NCI-H2171 (cell line): ENCODE results near the gene GGCT.
"Not testable (repeated sequence)": the region's sequence is repeated elsewhere in the genome, so short reads cannot be mapped to it uniquely, and the experiment has no call there.

ENCODE experiments used
- DNase-seq: peaks from one replicate; lab custom pipeline; 2025; lab: John Stamatoyannopoulos, UW

The GGCT gene, protein sequence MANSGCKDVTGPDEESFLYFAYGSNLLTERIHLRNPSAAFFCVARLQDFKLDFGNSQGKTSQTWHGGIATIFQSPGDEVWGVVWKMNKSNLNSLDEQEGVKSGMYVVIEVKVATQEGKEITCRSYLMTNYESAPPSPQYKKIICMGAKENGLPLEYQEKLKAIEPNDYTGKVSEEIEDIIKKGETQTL

GRCh38 chr7:30504301-30505173 is at the start of gene GGCT:
Gene GGCT (minus strand): TSS chr7:30504829. CDS start chr7:30504709, 120 bp downstream.
- peak; percentile 97 for DNase-seq

GRCh38 chr7:30553546-30553945 is 48.9 kb upstream of the GGCT start:
- no peak for DNase-seq

DNA sequence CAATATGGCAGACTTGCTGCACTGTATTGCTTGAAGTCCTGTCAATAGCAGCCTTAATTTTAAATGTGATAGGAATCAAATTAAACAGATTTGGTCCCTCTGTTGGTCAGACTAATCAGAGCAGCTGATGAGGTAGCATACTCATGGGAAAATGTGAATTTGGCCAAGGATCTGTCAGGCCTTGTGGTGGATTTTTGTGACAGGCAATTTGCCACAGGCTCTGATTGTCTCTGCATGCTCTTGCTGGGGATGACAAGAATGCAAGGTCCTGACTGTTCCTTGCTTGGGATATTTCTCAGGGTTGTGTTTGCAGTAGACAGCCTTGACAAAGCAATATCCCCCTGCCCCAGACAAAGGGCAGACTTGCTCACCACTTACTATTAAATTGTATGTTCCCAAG is 48.5 kb upstream of the GGCT start:
- no peak for DNase-seq

DNA sequence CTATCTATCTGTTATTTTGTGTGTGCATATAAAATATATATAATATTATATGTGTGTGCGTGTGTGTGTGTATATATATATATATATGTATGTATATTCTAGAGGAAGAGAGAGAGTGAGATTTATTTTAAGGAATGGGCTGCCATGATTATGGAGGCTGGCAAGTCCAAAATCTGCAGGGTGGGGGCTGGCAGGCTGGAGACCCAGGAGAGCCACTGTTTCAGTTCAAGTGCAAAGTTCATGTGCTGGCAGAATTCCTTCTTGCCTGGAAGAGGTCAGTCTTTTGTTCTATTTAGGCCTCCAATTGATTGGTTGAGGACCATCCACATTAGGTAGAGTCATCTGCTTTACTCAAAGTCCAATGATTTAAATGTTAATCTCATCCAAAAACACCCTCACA is 47.7 kb upstream of the GGCT start:
- no peak for DNase-seq

DNA sequence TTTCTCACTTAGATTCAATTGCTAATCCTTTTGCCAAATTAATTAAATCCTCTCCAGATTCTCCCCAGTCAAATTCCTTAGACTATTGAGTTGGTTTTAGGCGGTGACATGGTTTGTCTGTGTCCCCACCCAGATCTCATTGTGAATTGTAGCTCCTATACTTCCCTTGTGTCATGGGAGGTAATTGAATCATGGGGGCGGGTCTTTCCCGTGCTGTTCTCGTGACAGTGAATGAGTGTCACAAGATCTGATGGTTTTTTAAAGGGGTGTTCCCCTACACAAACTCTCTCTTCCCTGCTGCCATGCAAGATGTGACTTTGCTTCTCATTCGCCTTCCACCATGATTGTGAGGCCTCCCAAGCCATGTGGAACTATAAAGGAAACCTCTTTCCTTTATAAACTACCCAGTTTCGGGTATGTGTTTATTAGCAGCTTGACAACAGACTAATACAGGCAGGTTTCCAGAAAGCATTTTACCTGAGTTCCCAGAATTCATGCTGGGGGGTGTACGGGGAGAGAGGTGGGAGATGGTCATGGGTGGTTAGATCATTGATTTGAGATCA is 45.4 kb upstream of the GGCT start:
- no peak for DNase-seq

- peak; percentile 61 for DNase-seq
Measured at GRCh38 chr7:30548845-30549244, 44.2 kb upstream of the GGCT start.

- DNase-seq = no peak
Measured at GRCh38 chr7:30546596-30546995, 42.0 kb upstream of the GGCT start.

DNA sequence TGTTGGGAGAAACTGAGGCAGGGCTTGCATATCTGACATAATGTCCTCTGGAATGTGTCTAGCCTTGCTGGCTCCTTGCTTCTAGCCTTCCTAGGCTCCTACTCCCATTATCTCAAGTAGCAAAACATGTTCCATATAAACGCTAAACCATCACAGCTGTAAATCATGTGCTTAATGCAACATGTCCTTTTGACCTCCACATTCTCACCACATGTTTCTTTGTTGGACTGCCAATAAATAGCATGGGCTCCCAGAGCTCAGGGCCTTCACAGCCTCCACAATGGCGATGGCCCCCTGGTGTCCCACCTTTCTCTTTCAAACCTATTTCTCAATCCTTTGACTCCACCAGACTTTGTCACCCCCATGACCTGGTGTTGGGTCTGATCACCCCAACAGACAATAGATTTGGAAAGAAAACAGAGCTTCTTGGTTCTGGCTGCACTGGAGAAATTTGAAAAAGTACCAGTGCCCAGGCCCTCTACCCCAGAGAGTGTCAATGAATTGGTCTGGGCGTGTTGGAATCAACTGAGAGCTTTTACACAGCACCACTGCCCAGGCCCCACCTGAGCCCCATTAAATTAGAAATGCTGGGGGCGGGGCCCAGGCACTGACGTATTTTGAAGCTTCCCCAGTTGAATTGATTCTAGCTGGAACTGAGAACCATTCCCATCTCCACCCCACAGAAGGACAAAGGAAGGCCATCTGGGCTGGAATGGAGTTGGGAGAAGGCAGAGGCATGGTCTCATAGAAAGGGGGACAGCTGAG is 41.3 kb upstream of the GGCT start:
- DNase-seq = no peak

DNA sequence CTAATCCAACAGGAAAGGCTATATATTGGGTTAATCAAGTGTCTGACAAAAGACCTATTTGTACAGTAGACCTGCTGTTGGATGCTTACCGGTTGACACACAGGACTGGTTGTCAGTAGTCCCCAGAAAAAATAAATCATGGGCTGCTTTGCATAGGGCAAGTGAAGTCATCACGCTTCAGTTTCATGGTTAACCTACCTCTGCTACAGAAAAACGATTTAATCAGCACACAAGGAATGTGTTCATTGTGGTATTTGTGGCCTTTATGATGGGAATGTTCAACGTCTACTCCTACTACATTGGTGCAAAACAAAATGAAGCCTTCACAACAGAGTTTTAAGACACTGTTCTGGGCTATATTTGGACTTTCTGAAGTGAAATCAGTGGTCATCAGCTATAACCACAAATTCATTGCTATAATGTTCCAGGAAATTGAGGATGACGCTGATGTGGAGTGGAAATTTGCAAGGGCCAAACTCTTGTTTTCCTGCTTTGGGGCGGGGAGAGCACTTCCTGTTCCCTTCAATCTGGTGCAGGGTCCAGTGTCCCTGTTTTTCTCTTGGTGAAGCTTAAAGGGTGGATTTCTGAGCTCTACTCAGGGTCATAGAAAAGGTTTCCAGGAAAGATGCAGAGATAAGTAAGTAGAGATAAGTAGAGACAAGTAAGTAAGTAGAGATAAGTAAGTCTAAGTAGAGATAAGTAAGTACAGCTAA is 39.3 kb upstream of the GGCT start:
- DNase-seq = no peak

DNA sequence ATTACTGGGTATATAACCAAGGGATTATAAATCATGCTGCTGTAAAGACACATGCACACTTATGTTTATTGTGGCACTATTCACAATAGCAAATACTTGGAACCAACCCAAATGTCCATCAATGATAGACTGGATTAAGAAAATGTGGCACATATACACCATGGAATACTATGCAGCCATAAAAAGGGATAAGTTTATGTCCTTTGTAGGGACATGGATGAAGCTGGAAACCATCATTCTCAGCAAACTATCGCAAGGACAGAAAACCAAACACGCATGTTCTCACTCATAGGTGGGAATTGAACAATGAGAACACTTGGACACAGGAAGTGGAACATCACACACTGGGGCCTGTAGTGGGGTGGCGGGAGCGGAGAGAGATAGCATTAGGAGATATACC is 38.5 kb upstream of the GGCT start:
- not testable (repeated sequence) for DNase-seq

- no peak for DNase-seq
Measured at GRCh38 chr7:30533886-30534285, 29.3 kb upstream of the GGCT start.

DNA sequence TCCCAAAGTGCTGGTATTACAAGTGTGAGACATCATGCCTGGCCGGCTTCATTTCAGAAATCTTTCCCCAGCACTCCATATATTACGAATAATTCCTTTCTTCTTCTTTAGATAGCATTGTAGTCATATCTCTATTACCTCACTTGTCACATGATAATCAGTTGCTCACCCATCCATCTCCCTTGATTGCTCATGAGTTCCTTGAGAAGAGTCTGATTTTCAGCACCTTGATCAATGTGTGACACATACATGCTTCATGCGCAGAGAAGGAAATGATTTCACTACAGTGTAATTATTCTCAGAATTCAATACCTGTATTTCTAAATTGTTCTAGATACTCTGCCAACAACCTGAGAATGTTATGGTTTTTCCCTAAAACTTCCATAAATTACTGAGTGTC is 26.7 kb upstream of the GGCT start:
- no peak for DNase-seq

DNA sequence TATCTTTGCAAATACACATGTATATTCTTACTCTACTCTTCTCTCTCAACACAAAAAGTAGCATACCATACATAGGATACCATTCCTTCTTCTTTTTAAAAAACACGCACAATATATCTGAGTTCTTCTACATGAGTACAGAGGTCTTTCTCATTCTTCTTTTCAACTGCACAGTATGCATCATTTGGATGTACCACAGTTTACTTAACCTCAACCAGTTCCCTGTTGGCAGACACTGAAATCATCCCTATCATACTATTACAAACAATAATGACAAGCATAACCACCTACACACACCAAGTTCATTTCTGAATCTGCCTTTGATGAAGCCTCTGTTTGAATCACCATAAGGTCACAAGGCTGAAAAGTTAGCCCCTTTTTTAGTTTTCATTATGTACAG is 25.7 kb upstream of the GGCT start:
- no peak for DNase-seq

DNA sequence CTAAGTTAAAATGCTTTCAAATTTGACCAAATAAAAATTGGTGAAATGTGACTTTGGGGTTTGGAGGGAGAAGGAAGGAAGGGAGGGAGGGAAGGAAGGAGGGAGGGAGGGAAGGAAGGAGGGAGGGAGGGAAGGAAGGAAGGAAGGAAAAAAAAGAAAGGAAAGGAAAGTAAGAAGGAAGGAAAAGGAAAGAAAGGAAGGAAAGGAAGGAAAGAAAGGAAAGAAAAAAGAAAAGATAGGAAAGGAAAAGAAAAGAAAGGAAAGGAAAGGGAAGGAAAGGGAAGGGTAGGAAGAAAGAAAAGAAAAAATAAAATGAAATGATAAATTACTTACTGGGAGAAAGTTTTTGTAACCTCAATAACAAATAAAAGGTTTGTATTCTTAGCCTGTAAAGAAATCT is 24.1 kb upstream of the GGCT start:
- DNase-seq = no peak

DNA sequence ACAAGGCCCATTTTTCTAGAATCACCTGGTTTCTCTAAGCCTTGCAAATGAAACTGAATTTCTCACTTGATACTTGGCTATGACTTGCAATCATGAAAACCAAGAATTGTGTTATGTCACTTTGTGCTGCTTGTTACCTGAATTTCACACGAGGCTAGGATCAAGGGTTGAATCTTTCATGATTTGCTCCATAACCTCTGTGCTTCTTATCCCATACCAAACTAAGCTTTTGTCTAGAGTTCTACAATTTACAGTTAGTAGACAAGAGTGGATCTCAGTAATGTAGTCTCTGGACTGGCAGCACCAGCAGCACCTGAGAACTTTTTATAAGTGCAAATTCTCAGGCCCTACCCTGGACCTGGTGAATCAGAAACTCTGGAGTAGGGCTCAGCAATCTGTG is 22.7 kb upstream of the GGCT start:
- not testable (repeated sequence) for DNase-seq

- no peak for DNase-seq
Measured at GRCh38 chr7:30526163-30526562, 21.5 kb upstream of the GGCT start.

DNA sequence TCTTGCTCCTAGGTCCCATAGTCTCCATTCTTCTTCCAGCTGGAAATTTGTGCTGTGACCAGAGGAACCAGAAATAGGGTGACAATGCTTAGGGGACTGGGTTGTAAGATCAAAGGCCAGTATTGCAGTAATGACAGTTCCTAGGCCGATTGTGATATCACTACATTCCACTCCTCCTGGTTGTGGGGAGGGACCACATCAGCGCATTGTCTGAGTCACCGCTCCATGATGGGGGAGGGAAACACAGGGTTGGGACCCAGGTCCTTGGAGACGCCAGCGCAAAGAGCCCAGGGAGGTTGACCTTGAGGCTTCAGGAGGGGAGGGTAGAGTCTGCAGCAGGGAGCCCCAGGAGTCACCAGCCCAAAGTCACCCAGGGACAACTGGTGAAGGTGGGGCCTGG is 20.8 kb upstream of the GGCT start:
- no peak for DNase-seq

GRCh38 chr7:30524545-30524944 is 19.9 kb upstream of the GGCT start:
- no peak for DNase-seq

- no peak for DNase-seq
Measured at GRCh38 chr7:30523466-30523865, 18.8 kb upstream of the GGCT start.

DNA sequence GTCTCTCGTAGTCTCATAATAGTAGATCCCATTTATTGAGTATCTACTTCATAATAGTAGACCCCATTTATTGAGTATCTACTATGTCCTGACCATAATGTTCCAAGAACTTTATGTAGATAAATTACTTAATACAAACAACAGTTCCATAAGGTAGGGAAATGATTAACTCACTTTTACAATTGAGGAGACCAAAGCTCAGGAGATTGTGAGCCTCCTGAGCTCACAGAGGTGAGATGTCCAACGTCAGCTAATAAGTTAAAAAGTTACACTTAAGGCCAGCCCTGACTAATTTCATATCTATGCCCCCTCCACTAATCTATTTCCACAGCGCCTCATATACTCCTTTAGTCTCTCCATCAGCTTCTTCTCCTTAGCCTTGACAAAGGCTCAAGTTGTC is 17.5 kb upstream of the GGCT start:
- no peak for DNase-seq

DNA sequence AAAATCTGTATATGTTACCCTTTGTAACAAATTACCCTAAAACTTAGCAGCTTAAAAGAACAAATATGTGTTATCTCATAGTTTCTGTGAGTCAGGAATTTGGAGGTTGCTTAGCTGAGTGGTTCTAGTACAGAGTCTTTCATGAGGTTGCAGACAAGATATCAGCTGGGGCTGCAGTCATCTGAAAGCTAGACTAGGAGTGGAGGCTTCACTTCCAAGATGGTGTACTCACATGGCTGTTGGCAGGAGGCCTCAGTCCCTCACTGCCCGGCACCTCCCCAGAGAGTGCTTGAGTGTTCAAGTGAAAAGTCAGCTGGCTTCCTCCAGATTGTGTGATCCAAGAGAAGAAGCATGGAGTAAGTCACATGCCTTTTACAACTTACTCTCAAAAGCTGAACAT is 16.9 kb upstream of the GGCT start:
- no peak for DNase-seq

GRCh38 chr7:30519122-30519521 is 14.5 kb upstream of the GGCT start:
- DNase-seq = no peak
